Stimulated activated memory B cell treated with anti-CD40 and anti-IgM and Interleukin-4, amounts not matched to agents 10 μg/mL and 1 μg/mL and 100 μg/mL, for 72 hours (primary cell): ENCODE results near the gene SAXO1.
"Not testable (repeated sequence)": the region's sequence is repeated elsewhere in the genome, so short reads cannot be mapped to it uniquely, and the experiment has no call there.

Source experiments
- ATAC-seq: fragments of 150-1000 bp; cut with Tn5 transposase; 2 replicates; pipeline ENCODE4 v1.10.0; 2021
- H3K27ac Mint-ChIP-seq: one replicate; pipeline ENCODE4 v1.8.0; 2022; ENCODE audit warnings: mild to moderate bottlenecking, mixed read lengths
- H3K27me3 Mint-ChIP-seq: one replicate; pipeline ENCODE4 v1.8.0; 2022; ENCODE audit warnings: mixed read lengths
- H3K36me3 Mint-ChIP-seq: one replicate; pipeline ENCODE4 v1.8.0; 2022; ENCODE audit warnings: mixed read lengths
- H3K4me1 Mint-ChIP-seq: one replicate; pipeline ENCODE4 v1.8.0; 2022; ENCODE audit warnings: mixed read lengths
- H3K4me3 Mint-ChIP-seq: one replicate; pipeline ENCODE4 v1.8.0; 2022; ENCODE audit warnings: mild to moderate bottlenecking, moderate library complexity, mixed read lengths
- H3K9me3 Mint-ChIP-seq: one replicate; pipeline ENCODE4 v1.8.0; 2022; ENCODE audit warnings: mixed read lengths

The SAXO1 gene

DNA sequence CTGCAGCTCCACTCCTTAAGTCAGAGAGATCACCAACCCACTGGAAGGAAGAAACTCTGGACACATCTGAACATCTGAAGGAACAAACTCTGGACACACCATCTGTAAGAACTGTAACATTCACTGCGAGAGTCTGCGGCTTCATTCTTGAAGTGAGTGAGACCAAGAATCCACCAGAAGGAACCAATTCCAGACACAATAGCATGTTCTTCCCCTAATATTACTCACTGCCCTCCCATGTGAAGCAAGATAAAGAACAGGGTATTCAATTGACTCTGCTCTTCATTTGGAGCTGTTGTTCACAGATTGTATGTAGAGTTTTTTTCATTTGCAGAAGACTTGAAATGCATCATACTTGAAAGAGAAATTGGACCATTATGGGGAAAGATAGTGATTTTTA lies 10.8 kb downstream of the SAXO1 start:
- Mint-ChIP-seq H3K27ac (peak overlapping the region; percentile 42), H3K27me3 (peaks cover 24% of the 10 kb centered on the region), H3K9me3 (peaks cover 3% of the 10 kb centered on the region), H3K4me1 (no peaks in the 10 kb centered on the region), H3K4me3 (no peak overlapping the region), H3K36me3 (no peaks in the 10 kb centered on the region)
- peak; percentile 61 for ATAC-seq

DNA sequence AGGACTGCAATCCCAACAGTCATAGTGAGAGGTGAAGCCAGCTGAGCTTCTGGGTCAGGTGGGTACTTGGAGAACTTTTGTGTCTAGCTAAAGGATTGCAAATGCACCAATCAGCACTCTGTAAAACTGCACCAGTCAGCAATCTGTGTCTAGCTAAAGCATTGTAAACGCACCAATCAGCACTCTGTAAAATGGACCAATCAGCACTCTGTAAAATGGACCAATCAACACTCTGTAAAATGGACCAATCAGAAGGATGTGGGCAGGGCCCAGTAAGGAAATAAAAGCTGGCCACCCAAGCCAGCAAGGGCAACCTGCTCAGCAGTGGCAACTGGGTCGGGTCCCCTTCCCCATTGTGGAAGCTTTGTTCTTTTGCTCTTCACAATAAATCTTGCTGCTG lies 11.4 kb downstream of the SAXO1 start:
- H3K27ac Mint-ChIP-seq: peak overlapping the region; percentile 42
- peak; percentile 21 for ATAC-seq

DNA sequence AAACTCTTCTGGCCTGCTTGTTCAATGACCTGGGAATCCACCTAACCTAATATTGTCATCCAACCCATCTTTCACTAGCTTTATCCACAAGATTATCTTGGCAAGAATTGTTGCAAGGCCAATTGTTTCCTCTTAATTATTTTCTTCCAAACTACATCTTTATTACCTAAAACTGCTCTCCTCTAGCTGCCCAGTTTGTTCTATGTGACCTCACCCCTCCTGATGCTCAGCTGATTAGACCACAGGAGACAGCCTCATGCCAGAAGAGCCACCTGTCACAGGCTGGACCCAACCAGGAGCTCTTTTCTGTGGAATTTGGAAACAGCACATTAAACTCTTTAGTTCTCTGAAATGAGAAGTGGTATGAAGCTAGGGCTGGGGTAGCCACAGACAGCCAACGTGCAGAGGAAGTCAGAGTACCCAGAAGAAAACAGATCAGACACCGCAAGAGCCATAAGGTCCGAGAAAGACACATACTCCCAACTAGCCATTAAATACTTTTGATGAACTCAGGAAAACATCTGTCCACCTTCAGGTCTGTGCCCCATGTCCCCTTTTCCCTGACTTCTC lies 12.0 kb downstream of the SAXO1 start:
- Mint-ChIP-seq H3K36me3 (no peaks in the 10 kb centered on the region), H3K27me3 (peaks cover 24% of the 10 kb centered on the region), H3K4me3 (no peak overlapping the region), H3K9me3 (peaks cover 3% of the 10 kb centered on the region), H3K27ac (no peak overlapping the region), H3K4me1 (no peaks in the 10 kb centered on the region)
- ATAC-seq: no peak

More for the DNA sequence above, 11.4 kb downstream of the SAXO1 start:
- H3K36me3 Mint-ChIP-seq, H3K4me1 Mint-ChIP-seq, H3K4me3 Mint-ChIP-seq, H3K9me3 Mint-ChIP-seq: not testable (repeated sequence)
- peaks cover 24% of the 10 kb centered on the region for H3K27me3 Mint-ChIP-seq

DNA sequence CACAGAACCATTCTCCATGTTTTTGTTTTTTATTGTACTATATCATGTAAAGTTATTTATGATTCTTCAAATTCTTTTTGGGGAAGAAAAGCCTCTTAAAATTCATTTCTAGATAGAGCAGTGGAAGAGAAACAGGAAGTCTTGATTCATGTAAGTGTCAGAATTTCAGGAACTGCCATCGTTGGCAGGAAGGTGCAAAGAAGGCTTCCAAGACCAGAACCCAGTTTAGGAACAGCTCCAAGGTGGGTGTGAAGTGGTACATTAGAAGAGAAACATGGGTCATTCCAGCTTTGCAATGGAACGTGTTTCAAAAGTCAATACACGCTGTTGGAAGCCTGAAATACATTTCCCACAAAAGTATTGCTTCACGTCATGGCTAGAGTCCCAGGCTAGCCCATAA lies 14.8 kb downstream of the SAXO1 start:
- Mint-ChIP-seq H3K36me3 (no peaks in the 10 kb centered on the region), H3K27me3 (peaks cover 16% of the 10 kb centered on the region), H3K4me1 (no peaks in the 10 kb centered on the region), H3K4me3 (no peak overlapping the region), H3K27ac (no peak overlapping the region), H3K9me3 (peaks cover 3% of the 10 kb centered on the region)
- no peak for ATAC-seq

DNA sequence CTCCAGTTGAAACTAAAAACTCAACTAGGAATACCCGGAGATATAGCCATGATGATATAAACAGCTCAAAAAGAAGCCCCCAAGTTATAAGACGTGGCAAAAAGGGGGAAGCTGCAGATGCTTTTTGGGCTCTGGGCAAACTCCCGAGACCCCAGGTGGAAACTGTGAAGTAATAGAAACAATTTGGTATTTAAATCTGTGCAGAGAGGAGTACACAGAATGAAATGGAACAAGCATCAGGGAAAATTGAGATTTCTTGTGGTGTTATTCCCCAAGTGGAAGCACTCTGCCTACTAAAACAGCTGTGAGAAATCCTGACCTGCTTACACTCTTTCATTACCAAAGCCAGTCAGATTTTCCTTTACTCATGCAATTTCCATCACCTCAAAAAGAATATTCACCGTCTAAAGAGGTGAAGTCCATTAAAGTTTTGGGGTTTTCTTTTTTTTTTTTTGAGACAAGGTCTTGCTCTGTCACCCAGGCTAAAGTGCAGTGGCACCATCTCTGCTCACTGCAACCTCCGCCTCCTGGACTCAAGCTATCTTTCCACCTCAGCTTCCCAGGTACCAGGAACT lies 23.5 kb downstream of the SAXO1 start:
- no peaks in the 10 kb centered on the region for H3K27me3 Mint-ChIP-seq
- no peak overlapping the region for H3K27ac Mint-ChIP-seq
- no peak for ATAC-seq
- H3K9me3 Mint-ChIP-seq: no peaks in the 10 kb centered on the region
- H3K36me3 Mint-ChIP-seq: no peaks in the 10 kb centered on the region
- H3K4me1 Mint-ChIP-seq: no peaks in the 10 kb centered on the region
- no peak overlapping the region for H3K4me3 Mint-ChIP-seq

DNA sequence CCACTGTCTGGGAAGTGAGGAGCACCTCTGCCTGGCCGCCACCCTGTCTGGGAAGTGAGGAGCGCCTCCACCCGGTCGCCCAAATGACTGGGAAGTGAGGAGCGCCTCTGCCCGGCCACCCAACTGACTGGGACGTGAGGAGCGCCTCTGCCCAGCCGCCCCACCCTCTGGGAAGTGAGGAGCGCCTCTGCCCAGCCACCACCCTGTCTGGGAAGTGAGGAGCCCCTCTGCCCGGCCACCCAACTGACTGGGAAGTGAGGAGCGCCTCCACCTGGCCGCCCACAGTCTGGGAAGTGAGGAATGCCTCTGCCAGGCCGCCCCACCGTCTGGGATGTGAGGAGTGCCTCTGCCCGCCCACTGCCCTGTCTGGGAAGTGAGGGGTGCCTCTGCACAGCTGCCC lies 32.9 kb downstream of the SAXO1 start:
- Mint-ChIP-seq H3K4me1 (no peaks in the 10 kb centered on the region), H3K4me3 (no peak overlapping the region), H3K36me3 (no peaks in the 10 kb centered on the region), H3K27ac (no peak overlapping the region), H3K27me3 (peaks cover 29% of the 10 kb centered on the region), H3K9me3 (peaks cover 6% of the 10 kb centered on the region)
- no peak for ATAC-seq

DNA sequence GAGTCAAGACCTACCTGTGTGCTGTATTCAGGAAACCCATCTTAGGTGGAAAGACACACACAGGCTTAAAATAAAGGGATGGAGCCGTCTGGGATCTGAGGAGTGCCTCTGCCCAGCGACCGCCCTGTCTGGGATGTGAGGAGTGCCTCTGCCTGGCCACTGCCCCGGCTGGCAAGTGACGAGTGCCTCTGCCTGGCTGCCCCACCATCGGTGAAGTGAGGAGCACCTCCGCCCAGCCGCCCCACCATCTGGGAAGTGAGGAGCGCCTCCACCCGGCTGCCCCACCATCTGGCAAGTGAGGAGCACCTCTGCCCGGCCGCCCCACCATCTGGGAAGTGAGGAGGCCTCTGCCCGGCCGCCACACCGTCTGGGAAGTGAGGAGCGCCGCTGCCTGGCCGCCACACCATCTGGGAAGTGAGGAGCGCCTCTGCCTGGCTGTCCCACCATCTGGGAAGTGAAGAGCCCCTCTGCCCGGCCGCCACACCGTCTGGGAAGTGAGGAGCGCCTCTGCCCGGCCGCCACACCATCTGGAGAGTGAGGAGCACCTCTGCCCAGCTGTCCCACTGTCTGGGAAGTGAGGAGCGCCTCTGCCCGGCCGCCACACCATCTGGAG lies 33.7 kb downstream of the SAXO1 start:
- Mint-ChIP-seq H3K4me1 (no peaks in the 10 kb centered on the region), H3K4me3 (no peak overlapping the region), H3K27ac (no peak overlapping the region), H3K36me3 (no peaks in the 10 kb centered on the region), H3K27me3 (peaks cover 29% of the 10 kb centered on the region), H3K9me3 (peaks cover 6% of the 10 kb centered on the region)
- no peak for ATAC-seq

DNA sequence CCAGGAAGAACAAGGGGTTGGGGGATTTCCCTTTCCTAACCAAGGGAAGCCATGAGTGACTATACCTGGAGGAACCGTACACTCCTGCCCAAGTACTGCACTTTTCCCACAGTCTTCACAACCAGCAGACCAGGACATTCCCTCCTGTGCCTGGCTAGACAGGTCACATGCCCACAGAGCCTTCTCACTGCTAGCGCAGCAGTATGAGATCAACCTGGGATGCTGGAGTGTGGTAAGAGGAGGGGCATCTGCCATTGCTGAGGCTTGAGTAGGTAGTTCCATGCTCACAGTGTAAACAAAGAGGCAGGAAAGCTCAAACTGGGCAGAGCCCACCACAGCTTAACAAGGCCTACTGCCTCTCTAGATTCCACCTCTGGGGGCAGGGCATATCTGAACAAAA lies 35.9 kb downstream of the SAXO1 start:
- no peaks in the 10 kb centered on the region for H3K36me3 Mint-ChIP-seq
- no peaks in the 10 kb centered on the region for H3K4me1 Mint-ChIP-seq
- peaks cover 28% of the 10 kb centered on the region for H3K27me3 Mint-ChIP-seq
- H3K4me3 Mint-ChIP-seq: no peak overlapping the region
- no peak for ATAC-seq
- no peak overlapping the region for H3K27ac Mint-ChIP-seq
- peaks cover 3% of the 10 kb centered on the region for H3K9me3 Mint-ChIP-seq

DNA sequence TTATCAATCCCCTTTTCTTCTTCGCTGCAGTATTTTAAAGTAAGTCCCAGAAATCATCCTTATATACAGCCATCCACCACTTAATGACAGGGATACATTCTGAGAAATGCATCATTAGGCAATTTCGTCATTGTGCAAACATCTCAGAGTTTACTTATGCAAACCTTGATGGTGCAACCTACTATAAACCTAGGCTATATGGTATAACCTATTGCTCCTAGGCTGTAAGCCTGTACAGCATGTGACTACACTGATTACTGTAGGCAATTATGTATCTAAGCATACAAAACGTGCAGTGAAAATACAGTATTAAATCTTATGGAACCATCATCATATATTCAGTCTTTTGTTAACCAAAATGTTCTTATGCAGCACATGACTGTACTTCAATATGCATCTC lies 36.8 kb downstream of the SAXO1 start:
- ATAC-seq: no peak
- Mint-ChIP-seq H3K27ac (no peak overlapping the region), H3K9me3 (peaks cover 3% of the 10 kb centered on the region), H3K4me3 (no peak overlapping the region), H3K36me3 (no peaks in the 10 kb centered on the region), H3K4me1 (no peaks in the 10 kb centered on the region), H3K27me3 (peaks cover 20% of the 10 kb centered on the region)

DNA sequence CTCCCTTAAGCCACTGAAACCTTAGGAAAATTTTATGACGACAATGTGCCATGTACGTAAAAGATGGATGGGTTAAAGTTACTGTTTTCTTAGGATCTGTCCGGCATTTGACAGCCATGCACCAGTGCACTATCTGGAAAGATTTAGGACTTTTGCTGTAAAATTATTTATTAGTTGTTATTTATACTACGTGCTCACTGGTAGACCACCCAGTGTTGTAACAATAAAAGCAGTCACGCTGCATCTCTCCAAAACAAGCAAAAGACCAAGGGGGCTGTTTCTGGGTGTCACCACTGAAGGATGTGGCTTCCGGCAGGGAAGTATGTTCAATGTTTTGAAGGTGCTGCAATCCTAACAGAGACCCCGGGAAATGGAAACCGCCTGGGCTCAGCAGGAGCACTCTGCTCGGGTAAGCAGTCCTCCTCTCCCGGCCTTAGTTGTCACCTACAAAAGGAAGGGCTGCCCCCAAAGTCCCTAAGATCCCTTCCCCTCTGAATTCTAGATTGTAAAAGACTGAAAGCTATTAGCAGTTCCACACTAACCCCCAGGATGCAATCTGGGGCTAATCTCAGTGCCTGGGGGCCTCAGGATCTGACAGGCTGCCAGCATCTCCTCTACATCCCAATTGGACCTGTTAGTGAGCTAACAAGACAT lies 38.6 kb downstream of the SAXO1 start:
- Mint-ChIP-seq H3K4me3 (no peak overlapping the region), H3K36me3 (no peaks in the 10 kb centered on the region), H3K4me1 (no peaks in the 10 kb centered on the region), H3K27ac (no peak overlapping the region), H3K27me3 (peaks cover 20% of the 10 kb centered on the region), H3K9me3 (peaks cover 3% of the 10 kb centered on the region)
- no peak for ATAC-seq

DNA sequence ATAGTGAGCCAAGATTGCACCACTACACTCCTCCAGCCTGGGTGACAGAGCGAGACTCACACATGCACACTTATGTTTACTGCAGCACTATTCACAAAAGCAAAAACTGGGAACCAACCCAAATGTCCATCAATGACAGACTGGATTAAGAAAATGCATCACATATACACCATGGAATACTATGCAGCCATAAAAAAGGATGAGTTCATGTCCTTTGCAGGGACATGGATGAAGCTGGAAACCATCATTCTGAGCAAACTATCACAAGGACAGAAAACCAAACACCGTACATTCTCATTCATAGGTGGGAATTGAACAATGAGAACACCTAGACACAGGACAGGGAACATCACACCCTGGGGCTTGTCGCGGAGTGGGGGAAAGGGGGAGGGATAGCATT lies 41.8 kb downstream of the SAXO1 start:
- ATAC-seq, H3K9me3 Mint-ChIP-seq, H3K36me3 Mint-ChIP-seq, H3K27ac Mint-ChIP-seq, H3K4me1 Mint-ChIP-seq, H3K27me3 Mint-ChIP-seq, H3K4me3 Mint-ChIP-seq: not testable (repeated sequence)

DNA sequence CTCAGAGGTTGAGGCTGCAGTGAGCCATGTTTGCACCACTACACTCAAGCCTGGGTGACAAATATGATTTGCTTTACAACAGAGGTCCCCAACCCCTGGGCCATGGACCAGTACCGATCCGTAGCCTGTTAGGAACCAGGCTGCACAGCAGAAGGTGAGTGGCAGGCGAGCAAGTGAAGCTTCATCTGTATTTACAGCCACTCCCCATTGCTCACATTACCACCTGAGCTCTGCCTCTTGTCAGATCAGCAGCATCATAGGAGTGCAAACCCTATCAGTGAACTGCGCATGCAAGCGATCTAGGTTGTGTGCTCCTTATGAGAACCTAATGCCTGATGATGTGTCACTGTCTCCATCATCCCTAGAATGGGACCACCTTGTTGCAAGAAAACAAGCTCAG lies 42.5 kb downstream of the SAXO1 start:
- Mint-ChIP-seq H3K27me3 (no peaks in the 10 kb centered on the region), H3K9me3 (no peaks in the 10 kb centered on the region)
- ATAC-seq: no peak

DNA sequence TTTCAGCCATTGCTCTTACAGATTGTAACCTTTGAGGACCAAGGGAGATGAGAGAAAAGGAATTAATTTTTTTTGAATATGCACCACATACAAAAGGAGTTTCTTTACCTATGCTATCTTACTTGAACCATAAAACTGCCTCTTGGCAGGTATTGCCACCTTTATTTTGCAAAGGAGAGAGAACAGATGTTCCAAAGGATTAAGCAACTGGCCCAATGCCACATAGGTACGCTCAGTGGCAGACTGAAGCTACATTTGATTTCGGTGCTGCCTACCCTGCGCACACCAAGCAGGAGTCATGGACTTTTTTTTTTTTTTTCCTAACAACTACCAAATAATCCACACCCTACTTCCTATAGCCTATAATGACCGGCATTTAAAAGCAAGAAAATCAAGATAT lies 43.1 kb downstream of the SAXO1 start:
- ATAC-seq: no peak
- Mint-ChIP-seq H3K36me3 (no peaks in the 10 kb centered on the region), H3K27ac (no peak overlapping the region), H3K4me3 (no peak overlapping the region), H3K9me3 (no peaks in the 10 kb centered on the region), H3K4me1 (no peaks in the 10 kb centered on the region), H3K27me3 (no peaks in the 10 kb centered on the region)

More for the DNA sequence above, 42.5 kb downstream of the SAXO1 start:
- H3K4me3 Mint-ChIP-seq: no peak overlapping the region
- H3K36me3 Mint-ChIP-seq: no peaks in the 10 kb centered on the region
- no peak overlapping the region for H3K27ac Mint-ChIP-seq
- H3K4me1 Mint-ChIP-seq: no peaks in the 10 kb centered on the region

DNA sequence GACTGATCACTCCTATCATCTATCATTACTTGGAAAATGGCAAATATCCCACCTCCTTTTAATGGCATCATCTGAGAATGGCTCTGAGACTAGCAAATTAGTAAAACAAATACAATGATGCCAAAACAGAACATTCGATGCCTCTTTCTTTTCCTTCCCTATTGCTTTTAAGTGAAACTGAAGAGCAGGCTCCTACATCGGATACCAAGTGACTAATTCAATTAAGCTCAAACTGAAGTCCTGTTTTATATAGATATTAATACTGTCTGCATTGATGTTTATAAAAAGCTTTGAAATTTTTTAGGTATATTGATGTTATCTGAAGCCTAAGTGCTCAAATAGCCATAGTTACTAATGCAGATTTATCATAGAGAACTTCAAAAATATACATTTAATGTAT lies 43.9 kb downstream of the SAXO1 start:
- H3K27ac Mint-ChIP-seq: no peak overlapping the region
- no peak overlapping the region for H3K4me3 Mint-ChIP-seq
- H3K9me3 Mint-ChIP-seq: no peaks in the 10 kb centered on the region
- no peak for ATAC-seq
- no peaks in the 10 kb centered on the region for H3K27me3 Mint-ChIP-seq
- H3K4me1 Mint-ChIP-seq: no peaks in the 10 kb centered on the region
- no peaks in the 10 kb centered on the region for H3K36me3 Mint-ChIP-seq

DNA sequence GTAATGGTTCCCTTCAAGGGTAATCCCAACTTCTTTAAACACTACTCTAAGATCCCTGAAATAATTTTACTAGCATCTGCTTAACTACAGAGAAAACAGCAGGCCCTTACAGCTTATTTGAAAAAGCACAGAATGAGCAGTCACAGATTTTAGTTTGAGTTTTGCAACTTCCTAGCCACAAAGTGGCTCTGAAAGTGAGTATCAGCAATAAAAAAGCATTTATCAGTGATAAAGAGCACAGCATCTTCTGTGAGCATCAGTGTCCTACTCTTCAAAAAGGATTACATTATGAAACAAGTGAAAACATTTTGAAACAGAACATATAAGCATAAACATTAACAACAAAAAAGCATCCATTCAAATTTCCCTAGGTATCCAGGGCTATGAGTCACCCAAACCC lies 45.0 kb downstream of the SAXO1 start:
- ATAC-seq: no peak
- H3K27ac Mint-ChIP-seq: no peak overlapping the region
- peaks cover 3% of the 10 kb centered on the region for H3K9me3 Mint-ChIP-seq
- no peak overlapping the region for H3K4me3 Mint-ChIP-seq
- no peaks in the 10 kb centered on the region for H3K27me3 Mint-ChIP-seq
- H3K4me1 Mint-ChIP-seq: no peaks in the 10 kb centered on the region
- no peaks in the 10 kb centered on the region for H3K36me3 Mint-ChIP-seq

DNA sequence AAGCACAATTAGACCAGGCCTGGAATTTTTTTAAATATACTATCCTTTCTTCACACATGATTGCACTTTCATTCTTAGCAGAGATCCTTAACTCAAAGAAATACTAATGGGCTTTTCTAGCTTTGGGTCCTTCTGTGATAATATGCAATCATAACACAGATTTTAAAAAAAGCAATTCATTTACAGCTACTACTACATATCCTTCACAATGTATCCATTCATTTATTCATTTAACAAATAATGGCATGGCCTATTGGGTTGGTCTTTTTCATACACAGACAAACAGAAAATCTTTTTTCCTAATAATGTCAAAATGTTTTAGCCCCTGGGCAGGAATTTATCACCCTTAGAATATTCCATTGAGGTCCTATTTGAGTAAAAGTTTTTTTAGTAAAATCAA lies 47.0 kb downstream of the SAXO1 start:
- peaks cover 3% of the 10 kb centered on the region for H3K9me3 Mint-ChIP-seq

More for the DNA sequence above, 47.0 kb downstream of the SAXO1 start:
- Mint-ChIP-seq H3K36me3 (no peaks in the 10 kb centered on the region), H3K27ac (no peak overlapping the region), H3K4me3 (no peak overlapping the region), H3K27me3 (no peaks in the 10 kb centered on the region), H3K4me1 (no peaks in the 10 kb centered on the region)
- no peak for ATAC-seq
